Suprapubic skin (tissue), 4 donors: ENCODE results near the gene PLAC9. TPM values are rescaled to one million over a fixed set of nuclear protein-coding genes. Genes with fewer than 3 reads are reported as not detected.
"Not testable (repeated sequence)": the region's sequence is repeated elsewhere in the genome, so short reads cannot be mapped to it uniquely, and the experiment has no call there.

ENCODE experiments used
- DNase-seq, 2 donors: peaks; one replicate each; pipeline ENCODE4 v3.0.0-alpha.2; 2019; ENCODE audit warnings: low spot score in 2 of 2
- H3K27ac ChIP-seq: fragments of 200-600 bp; sonication (generic); one replicate; pipeline ENCODE4 v1.5.1; 2019
- H3K27me3 ChIP-seq: fragments of 200-600 bp; sonication (generic); one replicate; pipeline ENCODE4 v1.5.1; 2019
- H3K36me3 ChIP-seq: fragments of 200-600 bp; sonication (generic); one replicate; pipeline ENCODE4 v1.5.1; 2019
- H3K4me1 ChIP-seq: fragments of 200-600 bp; sonication (generic); one replicate; pipeline ENCODE4 v1.5.1; 2019
- H3K4me3 ChIP-seq: fragments of 200-600 bp; sonication (generic); one replicate; pipeline ENCODE4 v1.5.1; 2019; ENCODE audit warnings: mild to moderate bottlenecking
- H3K9me3 ChIP-seq: fragments of 200-600 bp; sonication (generic); one replicate; pipeline ENCODE4 v1.5.1; 2019
- EP300 ChIP-seq: sonication (generic); formaldehyde crosslinking; IDR thresholded peaks from one replicate; pipeline ENCODE4 v1.6.1; 2017; ENCODE audit warnings: antibody characterized with exemption
- POLR2A ChIP-seq, 2 donors: fragments of 450-650 bp; IDR thresholded peaks; one replicate each; pipeline ENCODE4 v1.6.1; 2017; ENCODE audit warnings: antibody characterized with exemption in 2 of 2, mild to moderate bottlenecking in 2 of 2, moderate library complexity in 2 of 2
- POLR2AphosphoS5 ChIP-seq, 3 donors: sonication (generic); formaldehyde crosslinking; IDR thresholded peaks; one replicate each; pipeline ENCODE4 v1.6.1; 2017; ENCODE audit warnings: antibody characterized with exemption in 3 of 3
- WGBS: methylation state at CpG from one replicate; pipeline ENCODE4 v1.1.5; 2018; 5-methylcytosine and 5-hydroxymethylcytosine counted together
- total RNA-seq, 4 donors: library from RNA; depleted of rRNA; stranded (reverse); fragments of >200 nt; gene quantifications; one replicate each; pipeline ENCODE4 v1.1.0, GENCODE V29; 2016
- TF ChIP-seq, protein P1 (sequence below), 2 donors: fragments of 200-600 bp in 1 of 2; fragments of 450-650 bp in 1 of 2; sonication (generic) in 1 of 2; IDR thresholded peaks; one replicate each; pipeline ENCODE4 v1.5.1; 2016 to 2019; ENCODE audit warnings: antibody characterized with exemption in 2 of 2, mild to moderate bottlenecking in 1 of 2, moderate library complexity in 1 of 2

PLAC9 gene, protein sequence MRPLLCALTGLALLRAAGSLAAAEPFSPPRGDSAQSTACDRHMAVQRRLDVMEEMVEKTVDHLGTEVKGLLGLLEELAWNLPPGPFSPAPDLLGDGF
- 10 to 100 TPM in 2 of 4 donors, 1 to 10 TPM in 2; 5.6 to 18.5 (median 9.2) TPM for total RNA-seq

DNA sequence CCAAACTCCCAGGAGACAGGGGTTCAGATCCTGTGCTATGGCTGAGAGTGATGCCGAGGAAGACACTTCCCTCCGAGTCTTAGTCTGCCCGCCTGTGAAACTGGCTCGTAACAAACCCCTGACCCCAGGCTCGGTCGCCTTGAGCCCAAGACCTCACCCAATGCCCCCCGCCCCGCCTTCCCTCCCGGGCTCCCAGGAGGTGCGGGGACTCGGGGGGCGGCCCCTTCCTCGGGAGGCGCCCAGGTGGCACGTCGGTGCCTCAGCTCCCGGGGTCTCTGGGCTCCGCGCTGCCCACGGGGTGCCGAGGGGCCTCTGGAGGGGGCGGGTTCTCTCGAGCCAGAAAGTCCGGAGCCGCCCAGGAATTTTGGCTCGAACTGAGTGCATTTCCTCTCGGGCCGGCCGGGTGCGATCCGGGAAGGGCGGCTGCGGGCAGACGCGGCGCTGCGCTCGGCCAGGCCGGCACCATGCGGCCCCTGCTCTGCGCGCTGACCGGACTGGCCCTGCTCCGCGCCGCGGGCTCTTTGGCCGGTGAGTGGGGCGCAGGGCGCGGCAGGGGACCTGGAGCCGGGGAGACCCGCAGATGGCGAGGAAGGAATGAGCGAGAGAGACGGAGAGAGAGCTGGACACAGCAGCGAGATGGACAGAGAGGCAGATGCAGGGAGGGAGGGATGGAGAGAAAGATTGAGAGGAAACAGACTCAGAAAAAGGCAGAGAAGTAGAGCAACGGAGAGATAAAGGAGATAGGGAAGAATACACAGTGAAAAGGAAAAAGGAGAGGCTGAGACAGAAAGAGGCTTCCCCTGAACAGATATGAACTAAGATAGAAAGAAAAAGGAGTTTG, at the start of gene PLAC9:
Gene PLAC9, plus strand, starts transcription at position 432 of the 841 bp plus-strand sequence. Its CDS starts 33 bp downstream, at position 465.
- DNase-seq: peak; percentile 82
- WGBS: 12% methylated on average over 27 of the region's 58 CpGs
- Histone ChIP-seq H3K27ac (peak within 1 kb of the TSS; percentile 85), H3K4me1 (peaks cover 53% of the 10 kb centered on the region), H3K4me3 (peak within 1 kb of the TSS; percentile 52), H3K36me3 (no peaks in the 10 kb centered on the region), H3K27me3 (peaks cover 5% of the 10 kb centered on the region), H3K9me3 (no peaks in the 10 kb centered on the region)
- TF ChIP-seq EP300 (no peak), POLR2A (IDR thresholded peaks at IDR 0.05) (peak in 1 of 2 donors; percentile 65), POLR2AphosphoS5 (IDR thresholded peaks at IDR 0.05) (no peak)

DNA sequence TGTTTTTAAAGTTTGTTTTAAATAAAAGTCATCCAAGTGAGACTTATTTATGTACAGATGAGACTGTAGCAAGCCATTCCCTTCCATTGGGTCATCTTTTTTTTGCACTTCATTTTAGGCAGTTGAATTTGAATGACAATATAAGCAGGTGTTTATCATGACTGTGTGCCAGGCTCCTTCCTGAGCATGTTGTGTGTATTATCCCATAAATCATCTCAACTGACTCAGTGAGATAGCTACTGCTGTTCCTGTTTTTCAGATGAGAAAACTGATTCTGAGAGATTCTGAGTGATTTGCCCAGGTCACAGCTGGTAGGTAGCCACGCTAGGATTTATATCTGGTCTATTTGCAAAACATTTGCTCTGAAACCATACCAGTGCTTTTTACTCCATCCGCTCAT, 42.4 kb upstream of the PLAC9 start:
- H3K27me3 ChIP-seq: no peaks in the 10 kb centered on the region
- no peak overlapping the region for H3K4me3 ChIP-seq
- peaks cover 13% of the 10 kb centered on the region for H3K36me3 ChIP-seq
- H3K4me1 ChIP-seq: no peaks in the 10 kb centered on the region
- DNase-seq: no peak
- TF ChIP-seq POLR2A (IDR thresholded peaks at IDR 0.05) (no peak), POLR2AphosphoS5 (IDR thresholded peaks at IDR 0.05) (no peak), EP300 (no peak)
- TF ChIP-seq, protein P1, sequence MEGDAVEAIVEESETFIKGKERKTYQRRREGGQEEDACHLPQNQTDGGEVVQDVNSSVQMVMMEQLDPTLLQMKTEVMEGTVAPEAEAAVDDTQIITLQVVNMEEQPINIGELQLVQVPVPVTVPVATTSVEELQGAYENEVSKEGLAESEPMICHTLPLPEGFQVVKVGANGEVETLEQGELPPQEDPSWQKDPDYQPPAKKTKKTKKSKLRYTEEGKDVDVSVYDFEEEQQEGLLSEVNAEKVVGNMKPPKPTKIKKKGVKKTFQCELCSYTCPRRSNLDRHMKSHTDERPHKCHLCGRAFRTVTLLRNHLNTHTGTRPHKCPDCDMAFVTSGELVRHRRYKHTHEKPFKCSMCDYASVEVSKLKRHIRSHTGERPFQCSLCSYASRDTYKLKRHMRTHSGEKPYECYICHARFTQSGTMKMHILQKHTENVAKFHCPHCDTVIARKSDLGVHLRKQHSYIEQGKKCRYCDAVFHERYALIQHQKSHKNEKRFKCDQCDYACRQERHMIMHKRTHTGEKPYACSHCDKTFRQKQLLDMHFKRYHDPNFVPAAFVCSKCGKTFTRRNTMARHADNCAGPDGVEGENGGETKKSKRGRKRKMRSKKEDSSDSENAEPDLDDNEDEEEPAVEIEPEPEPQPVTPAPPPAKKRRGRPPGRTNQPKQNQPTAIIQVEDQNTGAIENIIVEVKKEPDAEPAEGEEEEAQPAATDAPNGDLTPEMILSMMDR (IDR thresholded peaks at IDR 0.05): no peak
- no peak overlapping the region for H3K27ac ChIP-seq
- WGBS: 76% methylated on average over 2 of the region's 2 CpGs
- no peaks in the 10 kb centered on the region for H3K9me3 ChIP-seq

DNA sequence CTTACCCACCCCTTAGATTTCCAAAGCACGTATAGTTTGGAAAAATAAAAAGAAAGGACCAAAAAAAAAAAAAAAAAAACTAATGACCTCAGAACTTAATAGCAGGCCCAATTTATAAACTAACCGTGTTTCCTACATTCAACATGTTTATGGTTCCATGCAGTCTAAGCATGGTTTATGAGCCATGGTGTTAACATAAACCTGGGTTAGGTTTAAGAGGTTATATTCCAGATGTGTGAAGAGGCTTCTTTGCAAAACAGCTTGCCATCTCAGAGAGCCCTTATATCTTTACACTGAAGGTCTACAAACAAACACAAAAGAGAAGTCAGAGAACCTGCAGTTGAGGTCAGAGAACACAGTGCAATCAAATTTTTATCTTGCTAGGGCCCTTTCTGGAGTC, 38.3 kb upstream of the PLAC9 start:
- no peak for DNase-seq
- TF ChIP-seq POLR2AphosphoS5 (IDR thresholded peaks at IDR 0.05): no peak
- TF ChIP-seq, protein P1 (IDR thresholded peaks at IDR 0.05): no peak
- TF ChIP-seq EP300: no peak
- TF ChIP-seq POLR2A (IDR thresholded peaks at IDR 0.05): no peak
- Histone ChIP-seq H3K36me3 (peaks cover 13% of the 10 kb centered on the region), H3K27ac (no peak overlapping the region), H3K9me3 (no peaks in the 10 kb centered on the region), H3K27me3 (no peaks in the 10 kb centered on the region), H3K4me3 (no peak overlapping the region), H3K4me1 (no peaks in the 10 kb centered on the region)
- WGBS: 86% methylated on average over 2 of the region's 2 CpGs

DNA sequence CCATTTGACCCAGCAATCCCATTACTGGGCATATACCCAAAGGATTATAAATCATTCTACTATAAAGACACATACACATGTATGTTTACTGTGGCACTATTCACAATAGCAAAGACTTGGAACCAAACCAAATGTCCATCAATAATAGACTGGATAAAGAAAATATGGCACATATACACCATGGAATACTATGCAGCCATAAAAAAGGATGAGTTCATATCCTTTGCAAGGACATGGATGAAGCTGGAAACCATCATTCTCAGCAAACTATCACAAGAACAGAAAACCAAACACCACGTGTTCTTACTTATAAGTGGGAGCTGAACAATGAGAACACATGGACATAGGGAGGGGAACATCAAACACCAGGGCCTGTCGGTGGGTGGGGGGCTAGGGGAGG, 34.3 kb upstream of the PLAC9 start:
- H3K4me3 ChIP-seq: not testable (repeated sequence)
- whole genome bisulfite sequencing: 91% methylated on average over 2 of the region's 2 CpGs

DNA sequence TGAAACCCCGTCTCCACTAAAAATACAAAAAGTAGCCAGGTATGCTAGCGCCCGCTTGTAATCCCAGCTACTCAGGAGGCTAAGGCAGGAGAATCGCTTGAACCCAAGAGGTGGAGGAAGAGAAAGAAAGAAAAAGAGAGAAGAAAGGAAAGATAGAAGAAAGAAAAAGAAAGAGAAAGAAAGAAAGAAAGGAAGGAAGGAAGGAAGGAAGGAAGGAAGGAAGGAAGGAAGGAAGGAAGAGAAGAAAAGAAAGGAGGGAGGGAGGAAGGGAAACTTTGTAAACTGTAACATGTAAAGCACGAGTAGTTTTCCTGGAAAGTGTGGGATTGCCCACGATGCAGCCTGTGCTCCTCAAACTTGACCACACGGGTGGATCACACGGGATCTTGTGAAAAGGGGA, 33.2 kb upstream of the PLAC9 start:
- 85% methylated on average over 8 of the region's 8 CpGs for WGBS
- not testable (repeated sequence) for H3K9me3 ChIP-seq, H3K4me3 ChIP-seq, H3K36me3 ChIP-seq, H3K27me3 ChIP-seq, DNase-seq, H3K27ac ChIP-seq
- peaks cover 12% of the 10 kb centered on the region for H3K4me1 ChIP-seq

More for the DNA sequence above, 34.3 kb upstream of the PLAC9 start:
- not testable (repeated sequence) for DNase-seq, H3K27ac ChIP-seq, H3K9me3 ChIP-seq, H3K4me1 ChIP-seq, H3K27me3 ChIP-seq, H3K36me3 ChIP-seq

DNA sequence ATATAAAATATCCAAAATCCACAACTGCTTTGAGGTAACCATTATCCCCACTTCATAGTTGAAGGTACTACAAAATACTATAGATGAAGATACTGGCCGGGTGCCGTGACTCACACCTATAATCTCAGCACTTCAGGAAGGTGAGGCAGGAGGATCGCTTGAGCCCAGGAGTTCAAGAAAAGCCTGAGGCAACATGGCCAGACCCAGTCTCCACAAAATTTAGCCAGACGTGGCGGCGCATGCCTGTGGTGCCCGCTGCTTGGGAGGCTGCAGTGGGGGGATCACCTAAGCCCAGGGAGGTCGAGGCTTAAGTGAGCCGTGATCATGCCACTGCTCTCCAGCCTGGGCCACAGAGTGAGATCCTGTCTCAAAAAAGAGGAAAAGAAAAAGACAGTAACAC, 32.4 kb upstream of the PLAC9 start:
- Histone ChIP-seq H3K36me3 (no peaks in the 10 kb centered on the region), H3K9me3 (no peaks in the 10 kb centered on the region), H3K4me1 (peaks cover 19% of the 10 kb centered on the region), H3K27me3 (no peaks in the 10 kb centered on the region), H3K27ac (no peak overlapping the region), H3K4me3 (no peak overlapping the region)
- TF ChIP-seq EP300 (no peak), POLR2A (IDR thresholded peaks at IDR 0.05) (no peak), POLR2AphosphoS5 (IDR thresholded peaks at IDR 0.05) (no peak)
- 94% methylated on average over 9 of the region's 9 CpGs for WGBS
- DNase-seq: no peak

DNA sequence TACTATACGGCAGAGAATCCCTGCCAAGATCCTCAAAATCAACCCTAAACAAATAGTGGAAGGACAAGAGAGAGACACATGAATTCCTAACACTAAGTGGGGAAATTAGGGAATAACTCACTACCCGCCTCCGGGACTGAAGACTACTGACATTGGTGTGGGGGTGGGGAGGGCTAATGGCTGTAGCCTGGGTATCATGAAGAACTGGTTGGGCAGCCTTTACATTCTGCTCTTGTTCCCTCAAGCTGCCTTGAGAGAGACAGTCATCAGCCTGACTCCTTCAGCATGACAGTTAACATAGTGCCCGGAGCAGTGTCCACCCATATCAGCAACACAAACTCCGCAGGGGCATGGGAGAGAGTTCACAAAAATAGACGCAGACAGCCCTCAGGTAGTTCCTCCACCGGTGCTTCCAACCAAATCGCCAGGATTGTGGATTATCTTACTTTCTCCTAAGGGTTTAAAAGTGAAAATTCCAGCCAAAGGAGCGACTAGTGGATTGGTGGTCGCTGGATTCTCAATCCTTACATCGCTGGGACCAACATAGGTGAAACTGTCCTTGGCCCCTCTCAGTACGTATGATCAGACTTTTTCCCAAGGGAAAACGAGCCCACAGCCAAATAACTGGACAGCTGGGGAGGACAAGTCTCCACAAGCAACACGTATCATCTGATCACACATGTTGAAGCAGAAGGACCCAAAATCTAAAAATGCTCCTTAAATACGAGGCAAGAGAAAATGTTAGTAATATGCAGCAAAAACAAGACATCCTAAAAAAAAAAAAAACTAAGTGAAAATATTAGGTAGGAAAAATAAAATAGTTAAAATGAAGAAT, 31.5 kb upstream of the PLAC9 start:
- H3K27ac ChIP-seq: no peak overlapping the region
- DNase-seq: no peak
- no peaks in the 10 kb centered on the region for H3K27me3 ChIP-seq
- WGBS: 60% methylated on average over 15 of the region's 15 CpGs
- TF ChIP-seq POLR2A (IDR thresholded peaks at IDR 0.05): no peak
- TF ChIP-seq POLR2AphosphoS5 (IDR thresholded peaks at IDR 0.05): no peak
- H3K4me3 ChIP-seq: peak overlapping the region; percentile 7
- H3K36me3 ChIP-seq: no peaks in the 10 kb centered on the region
- peaks cover 21% of the 10 kb centered on the region for H3K4me1 ChIP-seq
- H3K9me3 ChIP-seq: no peaks in the 10 kb centered on the region
